DMS 273 treated with DMSO at 0.1 percent for 48 hours (cell line): ENCODE data around the gene PEPD.

Experiments
- DNase-seq: peaks from one replicate; lab custom pipeline; 2025; lab: John Stamatoyannopoulos, UW

Gene PEPD

DNA sequence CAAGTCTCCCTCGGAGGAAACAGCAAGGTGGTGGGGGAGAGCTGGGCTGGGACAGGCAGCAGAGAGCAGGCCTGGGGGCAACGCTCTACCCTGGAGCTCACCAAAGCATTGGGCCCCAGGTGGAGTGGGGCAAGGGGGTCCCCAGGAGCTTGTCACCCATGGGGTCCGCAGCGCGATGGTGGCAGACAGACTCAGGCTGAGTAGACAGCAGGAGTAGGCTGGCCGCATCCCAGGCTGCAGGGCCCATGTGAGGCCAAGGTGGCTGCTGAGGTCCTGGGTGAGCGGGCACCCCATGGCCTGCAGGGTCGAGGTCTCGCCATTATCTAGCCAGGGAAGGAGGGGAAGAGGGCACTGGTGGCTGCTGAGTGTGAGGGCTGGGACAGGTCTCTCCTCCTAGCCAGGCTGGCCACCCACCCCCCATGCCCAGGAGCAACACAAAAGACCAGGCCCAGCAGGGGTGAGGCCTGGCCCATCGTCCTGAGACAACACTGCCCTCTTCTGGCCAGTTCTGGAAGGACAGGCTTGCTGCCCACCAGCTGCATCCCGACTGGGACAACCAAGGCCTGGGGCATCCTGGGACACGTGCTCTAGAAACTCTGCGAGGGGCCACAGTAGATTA, 115.0 kb downstream of the PEPD start:
- DNase-seq = peak; percentile 1

DNA sequence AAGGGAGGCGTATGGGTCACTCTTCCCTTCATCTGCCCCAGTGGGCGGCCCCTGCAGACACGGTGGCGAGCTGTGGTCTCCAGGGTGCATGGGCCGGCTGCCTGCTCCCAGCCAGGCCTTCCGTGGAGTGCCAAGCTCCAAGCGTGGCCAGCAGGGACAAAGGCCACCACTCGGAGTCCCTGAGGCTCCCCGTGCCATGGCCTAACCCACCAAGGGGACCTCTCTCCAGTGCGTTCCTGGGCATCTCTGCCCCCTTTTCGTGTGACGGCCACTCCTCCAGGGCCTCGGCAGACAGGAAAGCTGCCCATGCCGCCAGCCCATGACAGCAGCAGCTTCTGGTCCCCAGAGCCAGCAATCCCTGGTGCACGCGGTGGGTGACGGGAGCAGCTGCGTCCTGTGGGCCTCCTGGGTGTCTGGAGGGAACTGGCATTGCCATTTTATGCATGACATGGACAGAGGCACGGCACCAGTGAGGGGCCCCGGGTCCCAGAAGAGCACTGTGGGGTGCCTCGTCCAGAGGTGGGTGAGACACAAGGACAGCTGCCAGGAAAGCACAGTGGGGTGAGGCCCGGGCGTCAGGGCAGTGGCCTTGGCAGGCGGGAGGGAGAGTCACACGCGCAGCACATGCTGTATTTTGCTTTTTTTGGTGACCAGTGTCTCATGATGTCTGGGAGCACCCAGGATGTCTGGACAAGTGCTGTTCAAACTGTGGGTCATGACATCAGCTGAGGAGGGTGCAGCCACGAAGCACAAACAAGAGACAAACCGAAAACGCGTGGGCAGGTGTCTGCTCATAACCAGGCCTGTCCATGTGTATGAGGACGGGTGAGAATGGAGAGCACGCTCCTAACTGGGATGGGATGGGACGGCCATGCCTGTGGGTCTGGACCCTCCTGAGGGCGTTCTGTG, 115.8 kb downstream of the PEPD start:
- no peak for DNase-seq

DNA sequence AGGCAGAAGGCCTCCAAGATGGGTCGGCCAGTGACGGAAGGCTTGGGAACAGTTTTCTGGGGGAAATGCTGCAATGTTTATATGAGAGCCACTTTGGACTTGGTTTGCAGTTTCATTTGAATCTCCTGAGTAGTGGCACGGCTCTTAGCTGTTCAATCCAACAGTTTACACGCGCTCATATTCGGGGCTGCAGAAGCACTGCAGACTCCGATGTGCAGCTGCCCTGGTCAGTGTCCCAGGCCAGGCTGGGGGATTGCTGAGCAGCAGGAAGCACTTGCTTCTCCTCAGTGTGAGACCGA, 116.4 kb downstream of the PEPD start:
- DNase-seq = no peak

DNA sequence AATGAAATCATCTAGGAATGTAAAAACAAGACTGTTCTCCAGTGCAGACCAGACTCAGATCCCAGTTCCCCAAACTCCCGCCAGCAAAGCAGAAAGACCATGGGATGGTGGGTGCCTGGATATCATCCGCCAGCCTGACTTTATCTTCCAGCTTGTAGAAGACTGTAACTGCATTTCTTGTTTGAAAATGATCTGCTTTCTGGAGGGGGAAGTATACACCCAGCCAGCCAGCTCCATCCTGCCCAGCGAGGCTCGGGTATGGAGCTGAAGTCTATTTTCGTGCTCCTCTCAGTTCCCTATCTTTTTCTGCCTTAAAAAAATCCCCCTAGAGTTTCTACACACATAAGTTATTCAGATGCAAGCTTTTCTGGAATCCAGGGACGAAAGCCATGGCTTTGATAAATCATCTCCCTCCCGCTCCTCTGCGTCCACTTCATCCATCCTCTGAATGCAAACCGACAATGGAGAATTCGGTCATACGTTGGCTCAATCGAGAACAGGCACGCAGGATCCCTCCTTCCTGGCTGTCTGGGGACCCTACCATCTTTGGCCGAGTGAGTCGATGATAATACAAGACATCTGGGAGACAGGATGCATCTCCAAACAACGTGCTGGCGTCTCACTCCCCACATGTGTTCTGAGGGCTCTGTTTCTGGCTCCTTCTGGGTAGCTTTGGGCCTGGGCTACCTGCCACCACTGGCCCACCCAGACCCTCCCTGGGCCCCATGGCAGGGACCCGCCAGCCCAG, 116.9 kb downstream of the PEPD start:
- DNase-seq = no peak

DNA sequence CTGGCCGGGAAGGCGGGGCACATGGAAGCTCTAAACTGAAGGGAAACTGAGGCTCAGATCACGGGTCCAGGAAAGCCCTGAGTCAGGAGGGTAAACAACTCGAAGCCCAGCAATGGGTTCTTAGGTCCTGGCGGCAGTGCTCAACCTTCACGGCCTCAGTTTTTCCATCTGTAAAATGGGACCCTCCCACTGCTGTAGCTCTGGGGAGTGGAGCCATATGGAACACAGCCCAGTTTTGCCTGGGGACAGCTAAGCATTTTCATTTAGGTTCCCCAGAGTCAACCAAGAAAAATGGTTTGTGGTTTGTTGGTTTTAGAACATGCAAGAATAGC, 117.7 kb downstream of the PEPD start:
- no peak for DNase-seq

DNA sequence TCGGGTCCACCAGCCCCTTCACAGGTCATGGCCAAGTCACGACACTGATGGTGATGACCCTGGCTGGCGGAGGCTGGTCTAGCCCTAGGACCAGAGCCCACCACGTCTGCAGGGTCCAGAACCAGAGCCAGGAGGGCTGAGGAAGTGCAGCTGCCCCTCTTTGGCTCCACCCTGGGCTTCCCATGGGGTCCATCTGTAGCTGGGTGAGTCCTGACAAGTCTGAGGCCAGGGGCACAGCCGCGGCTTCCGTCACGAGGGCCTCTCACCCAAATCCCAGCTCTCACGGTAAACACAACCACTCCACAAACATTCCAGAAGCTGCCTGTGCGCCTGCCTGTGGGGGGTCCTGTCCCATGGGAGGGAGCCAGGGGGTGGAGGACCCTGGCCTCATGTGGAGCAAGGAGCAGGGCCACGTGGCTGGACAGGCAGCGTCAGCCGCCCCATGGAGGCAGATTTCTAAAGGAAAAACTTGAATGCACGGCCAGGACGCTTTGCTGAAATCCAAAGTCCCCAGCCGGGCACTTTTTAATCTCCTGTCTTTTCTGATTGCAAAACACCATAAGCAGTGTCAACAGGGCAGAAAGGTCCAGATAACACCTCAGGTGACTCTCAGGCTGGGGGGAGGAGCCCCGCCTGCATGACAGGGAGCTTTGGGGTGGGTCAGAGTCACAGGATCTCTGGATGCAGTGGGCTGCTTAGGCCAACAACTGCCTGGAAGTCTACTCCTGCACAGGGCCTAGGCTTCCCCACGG, 118.2 kb downstream of the PEPD start:
- DNase-seq = no peak

DNA sequence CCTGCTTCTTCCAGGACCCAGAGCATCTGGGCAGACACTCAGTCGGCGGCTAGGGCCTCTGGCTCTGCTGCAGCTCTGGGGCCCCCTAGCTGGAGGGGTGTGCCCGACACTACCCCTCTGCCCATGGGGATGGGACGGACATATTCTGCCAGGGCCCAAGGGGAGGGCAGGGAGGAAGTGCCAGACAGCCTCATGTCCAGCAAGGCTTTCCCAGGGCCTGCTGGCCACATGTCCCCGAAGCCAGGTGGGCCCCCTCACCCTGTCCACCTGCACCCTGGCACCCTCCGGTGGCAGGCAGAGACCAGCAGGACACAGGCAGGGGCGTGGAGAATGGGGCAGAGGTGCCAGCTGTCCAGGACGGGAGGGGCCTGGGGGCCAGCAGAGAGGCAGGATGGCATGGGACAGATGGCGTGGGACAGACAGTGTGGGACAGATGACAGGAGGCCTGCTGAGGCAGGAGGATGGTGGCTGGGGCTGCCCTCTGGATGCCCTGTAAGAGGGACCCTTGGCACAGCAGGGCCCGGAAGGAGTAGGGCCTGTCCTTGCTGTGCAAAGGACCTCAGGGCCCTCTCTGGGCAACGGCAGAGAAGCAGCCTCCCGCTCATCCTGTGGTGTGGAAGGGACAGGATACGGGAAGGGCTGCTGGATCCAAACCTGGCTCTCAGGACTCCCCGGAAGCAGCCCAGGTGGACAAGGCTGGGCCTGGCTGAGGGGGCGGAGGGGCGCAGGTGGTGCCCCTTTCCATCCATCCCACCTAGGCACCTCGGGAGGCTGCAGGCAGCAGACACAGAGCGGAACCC, 119.0 kb downstream of the PEPD start:
- DNase-seq = no peak

DNA sequence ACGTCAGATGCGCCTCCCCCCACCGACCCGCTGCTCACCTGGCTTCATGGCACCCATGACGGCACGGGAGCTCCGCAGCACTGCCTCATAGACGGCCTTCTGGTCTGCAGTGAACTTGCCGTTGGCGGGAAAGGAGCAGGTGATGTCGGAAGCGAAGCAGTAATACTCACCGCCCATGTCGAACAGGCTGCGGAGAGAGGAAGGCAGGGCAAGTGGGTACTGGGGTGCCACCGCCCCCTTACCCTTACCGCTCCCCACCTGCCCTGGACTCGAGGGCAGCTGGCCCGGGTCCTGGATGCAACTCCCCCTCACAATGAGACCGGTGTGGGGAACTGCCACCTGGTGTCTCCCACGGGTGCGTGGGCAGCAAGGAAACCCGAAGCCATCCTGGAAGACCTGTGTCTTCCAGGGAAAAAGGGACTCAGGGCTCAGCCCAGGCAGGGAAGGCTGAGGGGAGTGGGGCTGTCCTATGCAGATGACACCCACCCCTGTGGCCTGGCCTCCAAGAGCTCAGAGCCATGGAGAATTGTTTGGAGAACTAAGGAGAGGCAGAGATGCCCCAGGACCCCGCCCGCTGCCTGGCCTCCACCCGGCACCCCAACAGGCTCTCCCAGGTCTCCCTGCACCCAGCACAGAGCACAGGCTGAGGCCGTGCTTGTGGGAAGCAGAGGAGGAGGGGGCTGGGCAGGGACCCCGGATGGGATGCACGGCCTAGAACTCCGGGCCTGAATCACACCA, 119.7 kb downstream of the PEPD start:
- DNase-seq = no peak

DNA sequence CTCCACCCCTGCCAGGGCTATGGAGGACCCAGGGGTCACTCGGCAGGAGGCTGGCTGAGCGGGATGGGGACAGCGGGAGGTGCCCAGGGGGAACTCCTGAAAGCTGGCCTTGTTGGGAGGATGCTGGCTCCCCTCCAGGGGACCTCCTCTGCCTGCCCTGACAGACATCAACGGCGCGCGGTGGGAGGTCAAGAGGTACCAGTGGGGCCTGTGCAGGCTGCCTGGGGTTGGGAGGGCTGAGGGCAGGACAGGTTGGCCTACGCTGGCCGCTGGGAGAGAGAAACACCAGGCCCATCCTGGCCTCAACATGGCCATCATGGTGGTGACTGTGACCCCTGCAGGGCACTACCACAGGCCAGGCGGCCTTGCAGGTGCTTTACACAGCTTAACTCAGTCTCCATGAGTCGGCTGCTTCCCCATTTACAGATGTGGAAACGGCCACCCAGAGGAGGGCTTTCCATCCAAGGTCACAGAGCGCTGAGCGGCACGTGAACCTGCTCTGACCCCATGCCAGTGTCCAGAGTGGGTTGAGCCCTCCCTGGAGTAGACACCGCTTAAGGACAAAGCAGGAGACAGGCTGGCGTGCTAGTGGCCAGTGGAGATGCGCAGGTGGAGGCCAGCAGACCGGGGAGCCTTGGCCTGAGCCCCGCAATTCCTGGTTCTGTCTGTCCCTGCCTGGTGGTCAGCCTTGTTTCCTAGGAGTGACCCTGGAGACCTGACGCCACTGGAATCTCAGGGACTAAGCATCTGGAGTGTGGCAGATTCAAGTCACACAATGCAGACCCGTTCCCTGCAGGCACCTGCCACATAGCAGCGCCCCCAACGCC, 120.5 kb downstream of the PEPD start:
- DNase-seq = no peak

DNA sequence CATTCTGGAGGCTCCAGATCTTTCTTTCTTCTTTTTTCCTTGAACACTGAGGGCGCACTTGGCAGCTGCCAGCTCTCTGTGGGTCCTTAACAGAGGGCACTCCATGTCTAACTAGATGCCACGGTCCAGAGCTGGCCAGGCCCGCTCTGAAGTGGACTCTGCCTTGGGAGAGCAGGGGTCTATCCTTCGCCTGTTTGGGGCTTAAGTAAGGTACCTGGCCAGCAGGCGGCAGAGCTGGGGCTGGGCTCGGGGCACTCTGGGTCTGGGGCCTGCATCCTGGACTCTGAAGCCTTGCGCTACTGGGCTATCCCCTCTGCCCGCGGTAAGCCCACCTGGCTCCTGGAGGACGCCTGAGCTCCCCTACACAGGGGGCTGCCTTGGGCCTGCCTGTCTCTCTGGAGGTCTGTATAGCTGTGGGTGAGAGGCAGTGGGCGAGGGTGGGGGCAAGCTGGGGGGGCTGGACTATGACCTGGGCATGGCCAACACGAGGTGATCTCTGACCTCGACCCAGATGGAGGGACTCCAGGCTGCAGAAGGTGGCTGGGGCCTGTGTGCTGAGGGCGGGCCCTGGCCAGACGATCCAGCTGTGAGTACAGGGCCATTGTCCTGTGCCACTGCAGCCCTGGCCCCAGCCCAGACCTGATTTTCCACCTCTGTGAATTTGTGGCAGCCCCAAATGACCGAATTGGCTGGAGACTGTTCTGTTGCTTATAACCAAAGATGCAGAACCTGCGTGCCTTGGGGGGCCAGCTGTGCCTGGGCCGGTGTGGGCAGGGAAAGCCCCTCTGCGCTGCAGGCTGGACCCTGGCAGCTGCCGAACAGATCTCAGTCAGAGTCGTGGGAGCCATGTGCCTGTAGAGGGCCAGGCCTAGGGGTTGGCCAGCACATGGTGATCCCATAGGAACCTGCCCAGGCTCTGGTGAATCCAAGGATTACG, 121.6 kb downstream of the PEPD start:
- DNase-seq = no peak

DNA sequence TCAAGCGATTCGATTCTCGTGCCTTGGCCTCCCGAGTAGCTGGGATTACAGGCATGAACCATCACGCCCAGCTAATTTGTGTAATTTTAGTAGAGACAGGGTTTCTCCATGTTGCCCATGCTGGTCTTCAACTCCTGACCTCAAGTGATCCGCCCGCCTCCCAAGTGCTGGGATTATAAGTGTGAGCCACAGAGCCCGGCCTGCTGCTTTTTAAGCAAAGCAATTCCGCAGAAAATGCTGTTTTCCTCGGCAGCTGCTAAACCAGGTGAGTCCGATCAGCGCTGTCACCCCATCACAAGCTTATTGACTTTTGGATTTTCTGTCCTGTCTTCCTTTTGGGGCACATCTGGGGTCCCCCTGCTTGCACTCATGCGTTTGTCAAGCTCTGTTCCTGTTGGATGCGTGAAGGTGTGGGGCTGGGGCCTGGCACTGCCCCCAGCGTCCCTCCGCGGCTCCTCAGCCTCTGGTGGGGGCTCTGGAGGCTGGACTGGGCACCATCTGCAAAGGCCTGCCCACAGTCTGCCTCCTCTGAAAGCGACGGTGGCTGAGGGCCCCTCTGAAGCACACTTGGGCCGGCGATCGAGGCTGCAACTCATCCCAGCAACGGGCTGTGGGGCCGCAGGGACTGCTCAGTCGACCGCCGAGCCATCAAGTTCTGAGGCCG, 122.4 kb downstream of the PEPD start:
- DNase-seq = no peak

DNA sequence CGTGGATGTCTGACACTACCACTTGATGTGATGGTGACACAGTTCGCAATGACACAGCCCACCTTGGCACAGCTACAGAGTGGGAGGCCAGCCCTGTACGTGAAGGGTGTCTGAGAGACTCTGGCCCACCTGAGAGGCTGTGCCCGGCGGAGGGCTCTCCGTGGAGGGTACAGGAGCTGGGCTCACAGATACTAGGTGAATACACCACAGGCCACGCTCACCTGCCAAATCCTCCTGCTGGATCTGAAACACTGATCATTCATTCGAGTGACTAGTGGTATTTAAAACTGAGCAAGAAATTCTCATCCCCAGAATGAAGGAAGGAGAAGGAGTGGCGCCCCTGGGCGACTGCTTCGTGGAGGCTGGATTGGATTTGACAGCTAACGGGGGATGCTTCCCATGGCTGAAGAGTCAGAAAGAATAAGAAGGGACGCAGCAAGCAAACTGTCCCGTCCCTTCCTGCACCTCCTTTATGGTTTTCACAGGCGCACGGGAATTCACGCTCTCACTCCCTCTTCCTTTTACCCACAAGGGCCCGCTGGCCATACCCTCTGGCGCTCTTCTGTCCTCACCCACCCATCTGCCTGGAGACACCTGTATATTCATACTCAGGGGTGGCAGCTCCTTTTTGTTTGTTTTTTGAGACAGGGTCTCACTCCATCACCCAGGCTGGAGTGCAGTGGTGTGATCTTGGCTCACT, 123.1 kb downstream of the PEPD start:
- DNase-seq = no peak

DNA sequence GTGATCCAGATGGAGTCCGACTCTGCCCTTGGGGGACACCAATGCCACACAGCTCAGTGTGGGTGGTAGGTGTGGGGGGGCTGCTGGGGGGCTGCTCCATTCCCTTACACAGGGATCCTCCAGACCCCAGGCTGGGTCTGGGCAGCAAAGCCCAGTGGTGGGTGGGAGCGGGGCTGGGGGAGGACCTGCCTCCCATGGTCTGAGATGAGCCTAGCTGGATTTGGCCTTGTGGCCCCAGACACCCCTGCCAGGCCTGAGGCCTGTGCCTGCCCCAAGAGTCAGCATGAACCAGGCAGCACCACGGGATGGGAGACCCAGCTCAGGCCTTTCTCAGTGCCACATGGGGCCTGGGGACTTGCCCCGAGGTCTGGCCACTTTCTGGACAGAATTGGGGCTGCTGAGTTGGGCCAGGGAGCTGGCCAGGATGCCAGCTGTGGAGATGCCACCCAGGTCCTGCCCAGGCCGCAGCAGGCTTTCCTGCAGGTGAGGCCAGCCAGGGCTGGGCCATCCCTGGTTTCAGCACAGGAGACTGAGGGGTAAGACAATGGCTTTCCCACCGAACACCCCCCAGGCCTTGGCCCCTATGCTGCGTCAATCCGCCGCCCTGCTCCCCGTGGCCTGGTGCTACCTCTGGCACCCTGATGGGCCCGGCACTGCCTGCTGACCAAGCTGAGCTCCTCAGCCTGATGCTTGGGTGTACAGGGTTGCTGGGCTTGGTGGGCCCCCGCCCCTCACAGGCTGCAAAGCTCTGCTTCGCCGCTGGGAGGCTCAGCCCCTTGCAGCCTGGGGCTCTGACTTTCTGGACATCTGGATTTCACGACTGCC, 123.8 kb downstream of the PEPD start:
- DNase-seq = no peak

DNA sequence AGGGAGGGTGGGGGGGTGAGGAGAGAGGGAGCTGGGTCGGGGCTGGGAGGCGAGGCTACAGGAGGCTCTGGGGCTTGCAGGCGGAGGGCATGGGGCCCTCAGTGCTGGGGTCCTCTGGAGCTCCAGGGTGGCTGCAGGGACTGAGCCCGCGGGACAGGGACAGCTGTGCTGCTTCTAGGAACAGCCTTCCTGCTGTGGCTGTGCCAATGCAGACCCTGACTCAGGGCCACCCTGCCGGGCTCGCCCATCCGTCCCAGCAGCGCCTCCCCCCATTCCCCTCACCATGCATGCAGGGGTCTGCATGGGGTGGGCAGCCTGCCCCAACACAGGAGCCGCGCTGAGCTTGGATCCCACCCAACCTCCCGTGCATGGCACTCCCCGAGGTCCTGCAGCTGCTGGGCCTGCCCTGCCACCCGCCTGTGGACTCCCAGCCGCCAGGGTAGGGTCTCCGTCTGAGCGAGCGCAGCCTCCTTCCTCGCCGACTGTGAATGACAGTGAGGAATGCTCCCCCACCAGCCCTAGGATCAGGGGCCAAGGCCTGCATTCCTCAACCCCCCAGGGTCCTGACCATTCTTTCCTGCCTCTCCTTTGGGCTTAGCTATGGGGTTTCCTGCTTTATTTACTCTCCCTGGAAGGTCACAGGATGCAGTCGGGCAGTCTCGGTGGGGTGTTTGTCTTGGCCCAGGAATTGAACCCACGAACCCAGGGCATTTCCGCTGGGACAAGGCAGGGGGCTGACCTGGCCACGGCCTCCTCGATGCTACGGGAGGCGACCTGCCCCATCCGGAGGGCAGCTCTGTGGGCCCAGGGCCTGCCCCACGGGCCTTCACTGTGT, 124.7 kb downstream of the PEPD start:
- DNase-seq = no peak

DNA sequence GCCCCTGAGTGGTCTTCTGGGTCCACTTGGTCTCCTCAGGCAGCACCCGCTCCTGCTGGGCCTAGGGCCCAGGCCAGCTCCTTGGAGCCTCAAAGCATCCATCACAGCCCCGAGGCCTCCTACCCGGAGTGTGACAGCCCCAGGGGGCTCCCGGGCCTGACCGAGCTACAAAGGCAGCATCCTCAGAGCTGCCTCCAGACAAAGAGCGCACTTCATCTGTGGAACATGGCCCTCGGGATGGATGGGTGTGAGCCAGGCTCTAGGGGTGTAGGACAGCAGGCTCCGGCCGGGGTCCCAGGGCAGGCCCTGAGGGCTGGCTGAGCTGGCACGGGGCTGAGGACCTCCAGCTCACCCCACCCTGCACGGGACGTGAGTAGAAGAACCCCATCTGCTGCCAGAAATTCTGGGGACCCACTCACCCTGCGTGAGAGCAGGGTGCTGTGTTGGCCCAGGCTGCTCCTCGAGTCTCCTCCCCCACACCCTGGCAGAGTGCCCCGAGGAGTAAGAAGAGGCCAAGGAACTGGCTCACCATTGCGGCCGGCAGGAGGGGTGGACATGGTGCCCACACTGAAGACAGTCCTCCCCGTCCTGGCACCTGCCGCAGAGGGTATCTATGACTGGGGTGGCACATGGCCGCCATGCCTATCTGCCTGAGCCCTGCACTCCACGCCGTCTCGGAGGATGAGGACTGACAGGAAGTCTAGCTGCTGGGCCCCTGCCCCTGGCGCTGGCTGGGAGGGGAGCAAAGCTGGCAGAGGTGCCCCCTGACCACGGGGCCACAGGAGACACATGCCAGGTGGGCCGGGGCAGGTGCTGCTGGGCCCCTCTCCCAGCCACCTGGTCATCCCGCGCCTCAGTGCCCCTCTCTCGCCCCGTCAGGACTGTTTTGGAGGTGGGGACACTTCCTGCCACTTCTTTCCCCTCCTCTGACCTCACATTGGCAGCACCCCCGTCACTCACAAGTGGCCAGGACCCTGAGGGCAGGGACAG, 125.7 kb downstream of the PEPD start:
- DNase-seq = no peak
